Gastroesophageal sphincter (tissue), 4 donors: ENCODE data around the gene AGFG1. TPM values are rescaled to one million over a fixed set of nuclear protein-coding genes. Genes with fewer than 3 reads are reported as not detected.

Experiments
- ATAC-seq: fragments of 150-250 bp; one replicate; pipeline ENCODE4 v1.9.1; 2016; ENCODE audit warnings: mild to moderate bottlenecking, moderate library complexity
- H3K27ac ChIP-seq, 4 donors: fragments of 200-600 bp; sonication (generic) in 3 of 4; 1 replicate in 3 of 4; 2 replicates in 1 of 4; pipeline ENCODE4 v1.5.1; 2016 to 2019
- H3K27me3 ChIP-seq: fragments of 200-600 bp; sonication (generic); one replicate; pipeline ENCODE4 v1.5.1; 2019
- H3K36me3 ChIP-seq, 2 donors: fragments of 200-600 bp; sonication (generic); one replicate each; pipeline ENCODE4 v1.5.1; 2019; ENCODE audit warnings: control low read depth in 1 of 2
- H3K4me1 ChIP-seq, 3 donors: fragments of 200-600 bp; sonication (generic); 1 replicate in 2 of 3; 2 replicates in 1 of 3; pipeline ENCODE4 v1.5.1; 2016 to 2019; ENCODE audit warnings: control low read depth in 2 of 3
- H3K4me3 ChIP-seq, 2 donors: fragments of 200-600 bp; sonication (generic); one replicate each; pipeline ENCODE4 v1.5.1; 2019; ENCODE audit warnings: mild to moderate bottlenecking in 1 of 2, moderate library complexity in 1 of 2
- H3K9me3 ChIP-seq, 3 donors: fragments of 200-600 bp; sonication (generic); one replicate each; pipeline ENCODE4 v1.5.1; 2017 to 2019; ENCODE audit warnings: control low read depth in 2 of 3
- CTCF ChIP-seq, 4 experiments: fragments of 200-600 bp in 2 of 4; fragments of 450-650 bp in 2 of 4; sonication (generic) in 1 of 4; IDR thresholded peaks; one replicate each; pipeline ENCODE4 v1.5.1; 2017 to 2019; ENCODE audit warnings: antibody characterized with exemption in 4 of 4, mild to moderate bottlenecking in 2 of 4, moderate library complexity in 2 of 4
- EP300 ChIP-seq: sonication (generic); formaldehyde crosslinking; IDR thresholded peaks from one replicate; pipeline ENCODE4 v1.6.1; 2017; ENCODE audit warnings: antibody characterized with exemption, mild to moderate bottlenecking
- POLR2A ChIP-seq, 2 donors: fragments of 450-650 bp; IDR thresholded peaks; one replicate each; pipeline ENCODE4 v1.6.1; 2017; ENCODE audit warnings: antibody characterized with exemption in 2 of 2, mild to moderate bottlenecking in 2 of 2, moderate library complexity in 1 of 2
- POLR2AphosphoS5 ChIP-seq: sonication (generic); formaldehyde crosslinking; IDR thresholded peaks from one replicate; pipeline ENCODE4 v1.6.1; 2017; ENCODE audit warnings: antibody characterized with exemption
- WGBS, 2 donors: methylation state at CpG; one replicate each; pipeline ENCODE4 v1.1.5; 2018; ENCODE audit warnings: low coverage in 1 of 2; 5-methylcytosine and 5-hydroxymethylcytosine counted together
- total RNA-seq, 4 donors: library from RNA; depleted of rRNA; stranded (reverse); fragments of >200 nt; gene quantifications; one replicate each; pipeline ENCODE4 v1.1.0, GENCODE V29; 2016

The AGFG1 gene
- total RNA-seq, 4 donors from 2014 or later, result 26.0 to 73.1 (median 53.0) TPM

- WGBS, 2 donors, result 71 to 76% methylated on average over 3 of the region's 3 CpGs
- H3K4me3 ChIP-seq, result no peak overlapping the region
- TF ChIP-seq POLR2AphosphoS5, result no peak
- TF ChIP-seq CTCF (IDR thresholded peaks at IDR 0.05), result no peak
- TF ChIP-seq EP300, result no peak
- no peak for TF ChIP-seq POLR2A (IDR thresholded peaks at IDR 0.05)
- peaks cover 0 to 5% (median 0%) of the 10 kb centered on the region in 3 donors for H3K4me1 ChIP-seq
- no peak for ATAC-seq
- H3K9me3 ChIP-seq, result no peaks in the 10 kb centered on the region
- no peaks in the 10 kb centered on the region for H3K27me3 ChIP-seq
- no peaks in the 10 kb centered on the region for H3K36me3 ChIP-seq
- H3K27ac ChIP-seq, result no peak overlapping the region
Observed at GRCh38 chr2:227464361-227464760, 7.6 kb upstream of the AGFG1 start.

GRCh38 chr2:227464851-227465250 is 7.1 kb upstream of the AGFG1 start:
- no peak overlapping the region for H3K4me3 ChIP-seq
- no peaks in the 10 kb centered on the region for H3K36me3 ChIP-seq
- WGBS, 2 donors, result 90 to 95% methylated on average over 4 to 7 of the region's 7 CpGs
- H3K4me1 ChIP-seq, result peaks cover 0 to 5% (median 0%) of the 10 kb centered on the region in 3 donors
- H3K9me3 ChIP-seq, result no peaks in the 10 kb centered on the region
- no peak overlapping the region for H3K27ac ChIP-seq
- ATAC-seq, result no peak
- TF ChIP-seq POLR2A (IDR thresholded peaks at IDR 0.05) (no peak), EP300 (no peak), CTCF (IDR thresholded peaks at IDR 0.05) (no peak), POLR2AphosphoS5 (no peak)
- no peaks in the 10 kb centered on the region for H3K27me3 ChIP-seq

- Histone ChIP-seq H3K27me3 (no peaks in the 10 kb centered on the region), H3K27ac (peak overlapping the region in 1 of 4 donors; percentile 35), H3K4me1 (peaks cover 0 to 5% (median 0%) of the 10 kb centered on the region in 3 donors), H3K36me3 (no peaks in the 10 kb centered on the region), H3K4me3 (no peak overlapping the region), H3K9me3 (no peaks in the 10 kb centered on the region)
- TF ChIP-seq POLR2A (IDR thresholded peaks at IDR 0.05), result no peak
- TF ChIP-seq EP300, result no peak
- no peak for TF ChIP-seq POLR2AphosphoS5
- no peak for ATAC-seq
- WGBS, 2 donors, result 65 to 90% methylated on average over 2 to 3 of the region's 5 CpGs
Observed at GRCh38 chr2:227466887-227467600, 4.9 kb upstream of the AGFG1 start.

- H3K36me3 ChIP-seq, result no peaks in the 10 kb centered on the region
- ATAC-seq, result no peak
- TF ChIP-seq POLR2A (IDR thresholded peaks at IDR 0.05) (no peak), POLR2AphosphoS5 (no peak), CTCF (IDR thresholded peaks at IDR 0.05) (no peak), EP300 (no peak)
- no peak overlapping the region for H3K4me3 ChIP-seq
- no peaks in the 10 kb centered on the region for H3K27me3 ChIP-seq
- 71 to 79% methylated on average over 5 of the region's 7 CpGs for WGBS, 2 donors
- peaks cover 0 to 36% (median 5%) of the 10 kb centered on the region in 3 donors for H3K4me1 ChIP-seq
- H3K27ac ChIP-seq, result no peak overlapping the region
- no peaks in the 10 kb centered on the region for H3K9me3 ChIP-seq
Observed at GRCh38 chr2:227471412-227471811, 544 bp upstream of the AGFG1 start.

GRCh38 chr2:227472265-227473121 is 537 bp downstream of the AGFG1 start:
- Histone ChIP-seq H3K36me3 (no peaks in the 10 kb centered on the region), H3K27ac (peak overlapping the region; percentile 79 to 94 (median 92)), H3K27me3 (no peaks in the 10 kb centered on the region), H3K4me1 (peaks cover 0 to 38% (median 5%) of the 10 kb centered on the region in 3 donors), H3K9me3 (no peaks in the 10 kb centered on the region), H3K4me3 (peak overlapping the region; percentile 92 to 97)
- 0% methylated on average over 1 of the region's 106 CpGs; no CpG with 5 or more reads in 1 of the 2 donors for WGBS, 2 donors
- ATAC-seq, result peak; percentile 88
- TF ChIP-seq EP300 (no peak), CTCF (IDR thresholded peaks at IDR 0.05) (peak in 1 of 4 experiments; percentile 17), POLR2A (IDR thresholded peaks at IDR 0.05) (no peak)
